ENCODE data around the gene AACS. TPM values are rescaled to one million over a fixed set of nuclear protein-coding genes. Genes with fewer than 3 reads are reported as not detected.

The AACS gene
- total RNA-seq, 1 donor from 2014 or later: 31.3 TPM

GRCh38 chr12:125050446-125050845 lies 14.8 kb upstream of the AACS start:
- H3K4me1 ChIP-seq: peaks cover 5% of the 10 kb centered on the region
- peak; percentile 58 for DNase-seq

GRCh38 chr12:125050868-125051267 lies 14.4 kb upstream of the AACS start:
- H3K4me1 ChIP-seq: peaks cover 5% of the 10 kb centered on the region
- H3K4me3 ChIP-seq: no peak overlapping the region
- no peak for ATAC-seq
- DNase-seq: no peak
- no peak overlapping the region for H3K27ac ChIP-seq
- no peaks in the 10 kb centered on the region for H3K36me3 ChIP-seq
- intact Hi-C loops (cut with DNase I): no loop called here
- no peaks in the 10 kb centered on the region for H3K27me3 ChIP-seq
- H3K9me3 ChIP-seq: no peaks in the 10 kb centered on the region
- TF ChIP-seq CTCF (IDR thresholded peaks at IDR 0.05): no peak

More at GRCh38 chr12:125050446-125050845, 14.8 kb upstream of the AACS start:
- no peak for TF ChIP-seq CTCF (IDR thresholded peaks at IDR 0.05)
- H3K4me3 ChIP-seq: no peak overlapping the region
- ATAC-seq: no peak
- intact Hi-C loops (cut with DNase I): no loop called here
- no peaks in the 10 kb centered on the region for H3K36me3 ChIP-seq
- no peaks in the 10 kb centered on the region for H3K27me3 ChIP-seq
- H3K9me3 ChIP-seq: no peaks in the 10 kb centered on the region
- no peak overlapping the region for H3K27ac ChIP-seq

- intact Hi-C loops (cut with DNase I): no loop called here
- H3K9me3 ChIP-seq: no peaks in the 10 kb centered on the region
- H3K27me3 ChIP-seq: no peaks in the 10 kb centered on the region
- DNase-seq (no peak), ATAC-seq (no peak)
- H3K4me3 ChIP-seq: no peak overlapping the region
- no peak overlapping the region for H3K27ac ChIP-seq
- no peaks in the 10 kb centered on the region for H3K36me3 ChIP-seq
- H3K4me1 ChIP-seq: peaks cover 5% of the 10 kb centered on the region
- TF ChIP-seq CTCF (IDR thresholded peaks at IDR 0.05): no peak
Observed at GRCh38 chr12:125053821-125054220, 11.4 kb upstream of the AACS start.

- Histone ChIP-seq H3K27me3 (no peaks in the 10 kb centered on the region), H3K27ac (no peak overlapping the region), H3K4me1 (no peaks in the 10 kb centered on the region), H3K36me3 (no peaks in the 10 kb centered on the region), H3K9me3 (no peaks in the 10 kb centered on the region), H3K4me3 (no peak overlapping the region)
- TF ChIP-seq CTCF (IDR thresholded peaks at IDR 0.05): no peak
- intact Hi-C loops (cut with DNase I): no loop called here
- DNase-seq: no peak
- ATAC-seq: no peak
Observed at GRCh38 chr12:125055591-125055990, 9.6 kb upstream of the AACS start.

GRCh38 chr12:125056306-125056705 lies 8.9 kb upstream of the AACS start:
- no peak for TF ChIP-seq CTCF (IDR thresholded peaks at IDR 0.05)
- intact Hi-C loops (cut with DNase I): no loop called here
- ATAC-seq (no peak), DNase-seq (no peak)
- Histone ChIP-seq H3K9me3 (no peaks in the 10 kb centered on the region), H3K4me1 (no peaks in the 10 kb centered on the region), H3K36me3 (no peaks in the 10 kb centered on the region), H3K27ac (no peak overlapping the region), H3K4me3 (no peak overlapping the region), H3K27me3 (no peaks in the 10 kb centered on the region)

GRCh38 chr12:125057708-125058107 lies 7.5 kb upstream of the AACS start:
- no peak overlapping the region for H3K27ac ChIP-seq
- no peaks in the 10 kb centered on the region for H3K4me1 ChIP-seq
- intact Hi-C loops (cut with DNase I): no loop called here
- no peaks in the 10 kb centered on the region for H3K9me3 ChIP-seq
- no peak for DNase-seq
- no peaks in the 10 kb centered on the region for H3K36me3 ChIP-seq
- no peak for TF ChIP-seq CTCF (IDR thresholded peaks at IDR 0.05)
- H3K27me3 ChIP-seq: no peaks in the 10 kb centered on the region
- ATAC-seq: no peak
- no peak overlapping the region for H3K4me3 ChIP-seq
